ENCODE data around the gene PCDH12. TPM values are rescaled to one million over a fixed set of nuclear protein-coding genes. Genes with fewer than 3 reads are reported as not detected.
A peak's percentile ranks its signal among the peaks of the same experiment; 100 is the strongest.

PCDH12 gene
- total and polyA plus RNA-seq, 2 of the 8 experiments (the other 6 are each of a cell fraction or from before 2014, with no cell fraction given) = 0.06 to 0.17 TPM

DNA sequence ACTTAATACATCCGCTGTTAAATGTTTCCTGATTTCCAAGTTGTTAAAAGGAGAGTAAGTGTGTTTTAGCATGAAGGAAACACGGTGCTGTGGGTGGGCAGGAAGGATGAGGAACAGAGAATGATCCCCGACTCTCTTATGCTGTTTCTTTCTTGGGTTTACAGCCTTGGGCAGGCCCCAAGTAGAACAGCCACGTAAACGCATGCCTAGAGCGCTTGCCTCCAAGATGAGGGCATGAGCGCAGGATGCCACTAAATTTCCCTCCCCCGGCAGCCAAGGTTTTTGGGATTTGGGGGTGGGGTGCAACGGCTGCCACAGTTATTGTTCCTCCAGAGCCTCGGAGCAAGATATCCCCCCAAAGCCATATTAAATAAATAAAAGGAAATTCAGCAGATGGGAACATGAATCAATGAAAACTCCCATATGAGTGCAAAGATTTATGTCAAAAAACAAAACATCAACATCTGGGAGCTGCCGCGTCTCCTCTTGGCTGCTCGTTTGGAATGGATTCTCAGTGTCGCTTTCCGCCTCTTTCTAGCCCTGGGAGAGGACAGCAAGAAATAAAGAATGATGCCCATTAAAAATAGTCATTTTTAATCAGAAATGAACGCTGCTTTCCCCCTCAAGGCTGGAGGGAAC is 44.3 kb downstream of the PCDH12 start:
- H3K79me2 ChIP-seq (ENCODE audit: control insufficient read depth in 1 of 2, insufficient read depth in 2 of 2, low read length in 2 of 2) = no peaks in the 10 kb centered on the region
- H3K9ac ChIP-seq (replicated peaks in 1 of 4; ENCODE audit: extremely low read depth in 1 of 4, low read depth in 3 of 4, low read length in 3 of 4) = peak overlapping the region in 2 of 4 experiments; percentile 14 to 35; a peak in 3 of 7 replicates
- H3K9me3 ChIP-seq (ENCODE audit: insufficient read depth in 2 of 2, low read depth in 1 of 2, low read length in 1 of 2) = no peaks in the 10 kb centered on the region
- peak; percentile 42 for TF ChIP-seq RNF2 (IDR thresholded peaks at IDR 0.05; ENCODE audit: borderline replicate concordance, low read depth, low read length, missing control alignments, poor library complexity, severe bottlenecking)
- no peak for TF ChIP-seq SIX5 (IDR thresholded peaks at IDR 0.05; ENCODE audit: low read depth, low read length)
- TF ChIP-seq, protein P1, sequence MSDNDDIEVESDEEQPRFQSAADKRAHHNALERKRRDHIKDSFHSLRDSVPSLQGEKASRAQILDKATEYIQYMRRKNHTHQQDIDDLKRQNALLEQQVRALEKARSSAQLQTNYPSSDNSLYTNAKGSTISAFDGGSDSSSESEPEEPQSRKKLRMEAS (IDR thresholded peaks at IDR 0.05) = peak; percentile 54; the same call in 1 of the 2 replicates
- no peak for TF ChIP-seq BRCA1 (IDR thresholded peaks at IDR 0.05; ENCODE audit: low read depth, low read length)
- no peaks in the 10 kb centered on the region for H3K79me1 ChIP-seq (ENCODE audit: low read depth, low read length)
- FAIRE-seq (peak; percentile 42), DNase-seq (ENCODE audit: low read depth in 1 of 2, low spot score in 2 of 2) (no peak)
- no peak overlapping the region for H2BK20ac ChIP-seq (ENCODE audit: low read length)
- no peak overlapping the region for H3K23ac ChIP-seq (ENCODE audit: insufficient read length)
- H3K36me3 ChIP-seq (ENCODE audit: control insufficient read depth in 2 of 4, insufficient read depth in 4 of 4, low read length in 3 of 4) = no peaks in the 10 kb centered on the region
- no peak overlapping the region for H2BK12ac ChIP-seq (ENCODE audit: low read depth, low read length)
- POLR2A ChIA-PET (ENCODE audit: partially characterized antibody) = interaction anchor here (0.8 to 5.0 kb wide), 8 partner anchors 10 to 238 kb away, joined by 3 to 36 read pairs (median 4); partner anchors contain the start of gene DELE1
- no peak overlapping the region for H3K27ac ChIP-seq (ENCODE audit: low read depth, low read length)
- H2AK5ac ChIP-seq (ENCODE audit: low read depth, low read length) = no peak overlapping the region
- H3K23me2 ChIP-seq (ENCODE audit: low read depth, low read length) = peaks cover 3% of the 10 kb centered on the region; the same call in 1 of the 2 replicates
- H3K4me2 ChIP-seq (ENCODE audit: insufficient read depth in 1 of 2, low read depth in 2 of 2, low read length in 2 of 2) = peak overlapping the region; percentile 70 to 72
- H4K20me1 ChIP-seq (replicated peaks in 1 of 2; ENCODE audit: control insufficient read depth in 1 of 2, insufficient read depth in 2 of 2, low read length in 2 of 2) = no peaks in the 10 kb centered on the region
- peak overlapping the region; percentile 43; the same call in 1 of the 2 replicates for H3K18ac ChIP-seq (ENCODE audit: extremely low read depth, low read length)
- H2BK120ac ChIP-seq (replicated peaks; ENCODE audit: low read depth, low read length) = no peak overlapping the region
- H3K4me1 ChIP-seq (replicated peaks in 1 of 4; ENCODE audit: control insufficient read depth in 3 of 4, insufficient read depth in 4 of 4, low read length in 3 of 4) = peaks cover 4 to 10% (median 6%) of the 10 kb centered on the region in 4 experiments; a peak in 6 of 7 replicates
- H2BK5ac ChIP-seq (ENCODE audit: low read depth, low read length) = no peak overlapping the region; the same call in 1 of the 2 replicates
- H3K4me3 ChIP-seq (ENCODE audit: extremely low read depth in 1 of 4, insufficient read depth in 2 of 4, low read depth in 3 of 4, low read length in 4 of 4) = peak overlapping the region; percentile 5 to 64 (median 47)
- H3K4ac ChIP-seq (replicated peaks; ENCODE audit: insufficient read length, low read depth, low read length) = no peak overlapping the region
- no peak overlapping the region for H3K56ac ChIP-seq (replicated peaks; ENCODE audit: insufficient read length, low read depth, low read length)
- H4K5ac ChIP-seq (ENCODE audit: insufficient read length, low read depth, low read length) = no peak overlapping the region
- H2AFZ ChIP-seq (ENCODE audit: low read length) = peak overlapping the region; percentile 78
- no peak overlapping the region for H3K14ac ChIP-seq (ENCODE audit: insufficient read length)
- H4K8ac ChIP-seq (ENCODE audit: extremely low read depth, insufficient read depth, low read length) = no peak overlapping the region
- CTCF ChIA-PET (ENCODE audit: partially characterized antibody) = interaction anchor here (0.8 to 5.4 kb wide), 10 partner anchors 10 to 222 kb away, joined by 3 to 58 read pairs (median 6); partner anchors contain the start of genes DELE1 and PCDH1
- no peak overlapping the region for H2BK15ac ChIP-seq (ENCODE audit: low read length)
- peak overlapping the region; percentile 48 for H4K91ac ChIP-seq (replicated peaks; ENCODE audit: insufficient read length, low read length)
- WGBS, 2 experiments (ENCODE audit: extremely low coverage in 1 of 2, insufficient coverage in 1 of 2, insufficient read length in 1 of 2, insufficient replicate concordance in 2 of 2, low coverage in 1 of 2, low lambda C conversion rate in 2 of 2, missing lambda C conversion rate in 1 of 2) = 35% methylated on average over 16 of the region's 16 CpGs; no CpG with 5 or more reads in 1 of the 2 experiments
- peaks cover 3 to 17% (median 7%) of the 10 kb centered on the region in 4 experiments for H3K27me3 ChIP-seq (replicated peaks in 1 of 4; ENCODE audit: control insufficient read depth in 3 of 4, extremely low read depth in 1 of 4, insufficient read depth in 3 of 4, low read length in 3 of 4)
